ENCODE data around the gene CPT1A.

CPT1A gene

DNA sequence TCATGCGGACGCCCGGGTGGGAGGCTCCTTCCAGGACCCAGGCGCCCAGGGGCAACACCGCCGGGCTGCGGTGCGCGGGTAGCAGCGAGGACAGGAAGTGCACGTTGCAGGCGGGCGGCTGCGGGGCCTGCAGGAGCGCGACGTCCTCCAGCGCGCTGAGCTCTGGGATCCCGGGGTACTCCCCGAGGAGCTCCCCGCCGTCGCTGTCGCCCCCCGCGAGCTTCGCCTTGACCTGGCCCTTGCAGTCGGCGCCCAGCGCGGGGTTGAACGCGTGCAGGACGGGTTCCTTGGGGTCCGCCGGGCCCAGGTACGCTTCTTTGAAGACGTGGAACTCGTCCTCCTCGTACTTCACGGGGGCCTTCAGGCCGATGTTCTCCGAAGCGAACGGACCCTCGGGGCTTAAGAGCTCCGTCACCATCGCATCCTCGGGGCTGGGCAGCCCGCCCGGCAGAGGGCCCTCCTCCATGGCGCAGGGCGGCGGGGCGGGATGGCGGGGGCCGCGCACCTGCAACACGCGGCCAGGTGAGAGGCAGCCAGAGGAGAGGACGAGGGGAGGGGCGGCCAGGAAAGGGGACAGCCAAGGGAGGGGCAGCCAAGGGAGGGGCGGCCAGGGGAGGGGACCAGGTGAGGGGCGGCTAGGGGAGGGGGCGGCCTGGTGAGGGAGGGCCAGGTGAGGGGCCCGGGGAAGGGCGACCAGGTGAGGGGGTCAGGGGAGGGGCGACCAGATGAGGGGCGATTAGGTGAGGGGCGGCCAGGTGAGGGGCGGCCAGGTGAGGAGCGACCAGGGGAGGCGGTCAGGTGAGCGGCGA lies 91.3 kb downstream of the CPT1A start:
- DNase-seq, result no peak

DNA sequence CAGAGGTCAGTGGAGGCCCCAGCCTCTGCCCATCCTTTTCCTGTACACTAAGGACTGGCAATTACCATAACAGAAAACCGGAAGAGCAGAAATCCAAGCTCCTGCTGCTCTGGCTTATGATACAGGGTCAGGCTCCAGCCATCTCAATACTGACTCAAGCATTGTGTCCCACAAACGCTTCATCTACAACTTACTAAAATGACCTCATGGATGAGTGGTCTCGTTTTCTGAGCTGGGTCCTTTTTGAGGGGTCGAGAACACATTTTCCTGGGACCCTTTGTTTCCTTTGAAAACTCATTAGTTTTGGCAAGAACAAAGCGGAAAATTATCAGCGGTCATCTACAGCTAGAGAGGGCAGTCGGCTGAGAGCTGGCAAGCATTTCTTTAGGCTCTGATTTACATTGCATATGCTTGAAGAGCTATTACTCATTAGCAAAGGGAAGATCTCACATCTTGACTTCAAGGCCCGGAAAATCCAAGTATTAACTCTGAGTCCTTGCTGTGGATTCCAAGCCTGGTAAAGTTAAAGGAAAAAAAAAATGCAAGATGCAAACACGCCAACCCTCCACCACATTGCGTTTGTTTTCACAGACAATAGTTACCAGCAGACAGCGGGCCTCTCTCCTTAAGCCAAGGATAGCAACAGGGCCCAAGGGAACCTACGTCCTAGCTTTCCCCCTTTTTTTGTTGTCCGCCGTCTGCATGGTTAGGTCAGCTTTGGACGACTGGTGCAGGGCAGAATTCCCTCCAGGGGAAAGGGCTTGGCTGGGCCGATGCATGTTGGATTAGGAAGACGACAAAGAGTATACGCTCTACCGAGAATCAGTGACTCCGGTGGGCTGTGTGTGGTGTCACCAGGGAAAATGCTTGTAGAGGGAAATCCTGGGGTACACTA lies 92.2 kb downstream of the CPT1A start:
- DNase-seq, result no peak

DNA sequence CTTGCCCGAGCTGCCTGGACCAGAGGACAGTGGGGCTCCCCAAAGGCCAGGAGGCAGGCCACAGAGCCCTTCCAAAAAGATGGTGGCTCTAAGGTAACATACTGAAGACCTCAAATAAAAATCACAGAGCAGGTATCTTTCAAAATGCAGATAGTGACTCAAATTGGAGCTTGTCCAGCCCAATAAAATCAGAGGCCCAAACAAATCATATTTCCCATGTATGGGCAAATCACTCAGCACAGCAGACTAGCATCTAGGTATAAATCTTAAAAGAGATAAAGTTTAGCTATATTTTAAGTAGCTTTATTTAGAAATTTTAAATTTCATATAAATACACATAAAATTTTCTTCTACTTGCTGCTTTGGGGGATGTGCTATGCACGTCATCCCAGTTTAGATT lies 93.7 kb downstream of the CPT1A start:
- no peak for DNase-seq

GRCh38 chr11:68743539-68743938 lies 98.2 kb downstream of the CPT1A start:
- no peak for DNase-seq

- no peak for DNase-seq
Measured at GRCh38 chr11:68741463-68741862, 100.3 kb downstream of the CPT1A start.

DNA sequence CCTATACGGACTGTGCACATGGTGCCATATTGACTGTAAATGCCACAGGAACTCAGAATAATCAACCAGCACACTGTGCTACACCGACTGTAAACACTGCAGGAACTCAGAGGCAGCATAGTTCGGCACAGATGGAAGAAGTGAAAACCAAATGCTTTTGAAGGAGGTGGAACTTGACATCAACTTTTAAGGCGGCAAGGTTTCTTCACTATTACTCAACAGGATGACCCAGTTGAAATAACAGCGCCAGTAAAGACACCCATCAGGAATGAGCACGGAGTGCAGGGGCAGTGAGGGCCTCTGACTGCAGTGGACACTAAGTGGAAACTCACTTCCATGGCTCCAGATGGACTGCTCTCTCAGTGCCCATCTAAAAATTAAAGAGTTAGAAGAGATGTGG lies 106.1 kb downstream of the CPT1A start:
- DNase-seq, result no peak

DNA sequence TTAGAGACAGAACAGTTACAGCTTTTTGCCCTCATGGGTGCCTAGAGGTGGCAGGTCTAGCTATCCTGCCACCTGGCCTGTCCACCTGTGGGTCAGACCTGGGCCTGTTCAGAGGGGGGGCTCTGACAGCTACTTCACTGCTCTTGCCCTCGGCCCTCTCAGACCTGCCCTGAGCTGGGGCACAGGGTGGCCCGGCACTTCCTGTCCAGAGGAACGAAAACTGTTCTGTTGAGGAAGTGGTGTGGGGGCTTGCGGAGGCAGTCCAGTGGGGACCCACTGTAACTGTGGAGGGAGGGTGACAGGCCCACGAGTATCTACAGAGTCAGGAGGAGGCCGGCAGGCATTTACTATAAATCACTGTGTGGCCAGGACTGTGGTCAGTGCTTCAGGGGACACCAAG lies 106.6 kb downstream of the CPT1A start:
- no peak for DNase-seq

DNA sequence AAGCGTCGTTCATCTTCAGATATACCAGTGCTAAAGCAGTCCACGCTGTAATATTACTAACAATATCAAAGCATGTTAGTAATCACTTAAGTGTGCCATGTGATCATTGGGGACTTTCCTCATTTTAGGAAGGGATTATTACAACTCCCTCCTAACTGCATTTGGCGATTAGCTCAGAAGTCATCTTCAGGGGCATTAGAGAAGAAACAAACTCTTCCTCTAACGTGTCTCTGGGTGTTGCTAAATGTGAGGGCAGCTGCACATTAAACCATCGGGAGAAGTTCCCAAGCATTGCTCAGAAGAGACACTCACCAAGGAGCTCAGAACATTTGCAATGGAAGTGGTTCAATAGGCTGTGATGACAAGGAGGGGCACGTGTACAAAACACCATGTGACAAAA lies 107.6 kb downstream of the CPT1A start:
- DNase-seq, result no peak

- DNase-seq, result no peak
Measured at GRCh38 chr11:68727783-68728182, 113.9 kb downstream of the CPT1A start.

DNA sequence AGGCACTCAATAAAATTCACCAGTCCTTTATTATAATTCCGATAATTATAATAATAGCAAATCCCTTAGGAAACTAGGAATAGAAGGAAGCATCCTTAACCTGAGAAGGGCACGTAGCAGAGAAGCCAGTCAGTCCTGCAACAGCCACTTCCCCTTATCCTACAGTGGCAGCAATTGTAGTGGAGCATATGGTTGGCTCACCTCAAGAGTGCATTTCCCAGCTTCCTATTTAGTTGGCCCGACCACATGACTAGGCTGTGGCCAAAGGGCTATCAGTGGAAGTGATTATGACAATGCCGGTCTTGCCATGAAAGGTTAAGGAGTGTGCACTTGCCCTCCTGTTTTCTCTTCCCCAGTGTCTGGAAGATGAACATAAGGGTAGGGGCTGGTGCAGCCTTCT lies 117.4 kb downstream of the CPT1A start:
- no peak for DNase-seq

- no peak for DNase-seq
Measured at GRCh38 chr11:68722143-68722542, 119.6 kb downstream of the CPT1A start.

DNA sequence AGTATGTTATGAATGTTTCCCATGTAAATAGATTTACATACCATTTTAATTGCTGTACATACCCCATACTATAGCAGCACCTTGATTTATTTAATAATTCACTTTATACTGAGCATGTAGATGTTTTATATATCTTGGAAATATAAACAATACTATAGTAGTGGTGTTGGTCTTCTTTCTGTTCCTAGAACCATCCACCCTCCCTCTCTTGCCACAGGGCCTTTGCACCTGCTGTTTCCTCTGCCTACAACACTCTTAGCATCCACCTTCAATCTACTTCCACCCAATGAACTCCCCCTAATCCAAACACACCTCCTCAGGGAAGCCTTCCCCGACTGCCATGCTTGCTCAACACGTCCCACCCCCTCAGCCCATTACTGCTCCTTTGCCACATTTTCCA lies 120.6 kb downstream of the CPT1A start:
- no peak for DNase-seq

GRCh38 chr11:68715456-68716122 lies 126.1 kb downstream of the CPT1A start:
- DNase-seq, result no peak

DNA sequence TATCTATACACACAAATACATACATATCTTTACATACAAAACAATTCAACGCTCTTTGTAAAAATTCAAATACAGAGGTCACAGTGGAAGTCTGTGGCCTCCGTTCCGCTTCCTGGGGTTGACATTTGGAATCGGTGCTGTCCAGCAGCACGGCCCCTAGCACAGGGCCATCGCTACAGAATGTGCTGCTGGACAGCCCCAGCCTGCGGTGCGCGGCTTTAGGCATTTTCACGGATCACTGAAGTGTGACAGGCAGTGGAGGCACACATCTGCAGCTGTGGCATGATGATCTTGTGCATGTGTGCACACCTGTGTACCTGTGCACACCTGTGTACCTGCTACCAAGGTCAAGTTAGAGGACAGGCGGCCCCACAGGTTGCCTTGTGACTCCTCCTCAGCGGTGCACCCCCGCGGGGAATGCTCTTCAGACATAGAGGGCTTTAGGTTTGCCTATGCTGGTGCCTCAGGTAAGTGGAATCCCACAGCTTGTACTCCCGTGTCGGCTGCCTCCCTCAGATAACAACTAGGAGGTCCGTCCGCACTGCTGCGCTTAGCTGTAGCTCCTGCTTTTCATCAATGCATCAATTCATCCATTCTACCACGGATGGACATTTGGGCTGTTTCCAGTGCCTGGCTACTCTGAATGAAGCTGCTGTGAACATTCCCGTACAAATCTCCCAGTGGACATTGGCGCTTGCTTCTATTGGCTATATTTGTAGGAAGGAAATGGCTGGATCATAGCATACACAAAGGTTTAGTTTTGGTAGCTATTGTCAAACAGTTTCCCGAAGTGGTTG lies 127.5 kb downstream of the CPT1A start:
- DNase-seq, result no peak

DNA sequence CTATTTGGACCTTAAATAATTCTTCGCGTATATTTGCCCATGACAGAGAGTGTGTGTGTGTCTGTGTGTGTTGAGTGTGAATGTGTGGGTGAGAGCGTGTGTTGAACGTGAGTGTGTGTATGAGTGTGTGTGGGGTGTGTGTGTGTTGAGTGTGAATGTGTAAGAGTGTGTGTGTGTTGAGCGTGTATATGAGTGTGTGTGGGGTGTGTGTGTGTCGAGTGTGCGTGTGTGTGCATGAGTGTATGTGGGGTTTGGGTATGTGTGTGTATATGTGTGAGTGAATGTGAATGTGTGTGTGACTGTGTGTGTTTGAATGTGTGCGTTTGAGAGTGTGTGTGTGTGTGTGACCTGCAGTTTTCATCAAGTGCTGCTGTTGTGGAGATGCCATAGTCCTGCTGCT lies 130.6 kb downstream of the CPT1A start:
- no peak for DNase-seq

DNA sequence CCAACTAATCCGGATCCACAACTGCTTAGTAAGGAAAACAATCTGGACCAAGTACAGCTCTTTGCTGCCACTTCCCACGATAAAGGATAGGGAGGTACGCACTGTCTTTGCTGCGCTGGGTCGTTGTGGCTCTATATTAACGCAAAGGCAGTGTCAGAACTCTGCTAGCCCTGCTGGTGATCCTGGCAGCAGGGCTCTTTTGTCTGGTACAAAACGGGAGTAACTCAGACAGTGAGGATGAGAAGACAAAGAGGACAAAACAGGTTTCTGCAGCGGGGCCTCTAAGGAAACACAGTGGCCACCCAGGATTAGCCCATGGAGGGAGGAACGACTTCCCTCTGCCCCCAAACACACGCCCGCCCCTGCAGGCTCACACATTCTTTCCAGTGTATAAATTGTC lies 131.3 kb downstream of the CPT1A start:
- DNase-seq, result no peak

DNA sequence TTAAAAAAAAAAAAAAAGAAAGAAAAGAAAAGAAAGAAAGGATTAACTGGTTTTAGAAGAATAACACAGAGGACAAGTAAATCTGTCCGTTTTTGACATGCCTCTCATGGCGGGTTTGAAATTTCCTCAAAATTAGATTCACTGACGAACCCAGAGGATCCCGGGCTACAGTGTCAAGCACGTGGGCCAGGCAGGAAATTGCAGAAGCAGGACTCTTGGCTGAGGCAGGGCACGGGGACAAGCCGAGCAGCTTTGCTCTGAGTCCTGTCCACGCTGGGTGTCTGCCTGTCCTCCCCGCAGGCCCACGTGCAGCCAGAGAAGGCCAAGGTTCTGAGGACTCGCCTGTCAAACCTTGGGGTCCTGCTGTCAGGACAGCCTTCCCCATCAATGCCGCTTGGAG lies 132.7 kb downstream of the CPT1A start:
- DNase-seq, result no peak

GRCh38 chr11:68707527-68707926 lies 134.2 kb downstream of the CPT1A start:
- no peak for DNase-seq

DNA sequence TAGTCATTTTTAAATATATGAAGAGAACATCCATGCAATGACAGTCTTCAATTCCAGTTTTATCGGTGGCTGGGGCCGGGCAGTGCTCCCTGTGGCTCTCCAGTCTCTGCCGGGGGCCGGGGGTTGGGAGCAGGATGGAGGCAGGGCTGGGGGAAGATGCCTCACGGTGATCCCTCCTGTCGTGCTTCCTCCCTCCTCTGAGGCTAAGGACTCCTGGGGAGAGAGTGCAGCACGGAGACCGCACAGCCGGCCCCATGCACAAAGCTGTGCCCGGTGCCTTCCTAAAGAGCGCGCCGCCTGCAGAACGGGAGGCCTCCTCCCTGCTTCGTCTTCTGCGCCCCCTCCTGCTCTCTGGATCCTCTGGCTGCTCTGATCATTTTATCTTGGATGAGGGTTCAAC lies 136.8 kb downstream of the CPT1A start:
- no peak for DNase-seq
